Midbrain (tissue), 1 donor: ENCODE measurements around the gene RASL11B.
"Not testable (repeated sequence)": the region's sequence is repeated elsewhere in the genome, so short reads cannot be mapped to it uniquely, and the experiment has no call there.

Experiments used
- DNase-seq: peaks from one replicate; lab custom pipeline; 2025; lab: John Stamatoyannopoulos, UW

Gene RASL11B, protein sequence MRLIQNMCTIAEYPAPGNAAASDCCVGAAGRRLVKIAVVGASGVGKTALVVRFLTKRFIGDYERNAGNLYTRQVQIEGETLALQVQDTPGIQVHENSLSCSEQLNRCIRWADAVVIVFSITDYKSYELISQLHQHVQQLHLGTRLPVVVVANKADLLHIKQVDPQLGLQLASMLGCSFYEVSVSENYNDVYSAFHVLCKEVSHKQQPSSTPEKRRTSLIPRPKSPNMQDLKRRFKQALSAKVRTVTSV

DNA sequence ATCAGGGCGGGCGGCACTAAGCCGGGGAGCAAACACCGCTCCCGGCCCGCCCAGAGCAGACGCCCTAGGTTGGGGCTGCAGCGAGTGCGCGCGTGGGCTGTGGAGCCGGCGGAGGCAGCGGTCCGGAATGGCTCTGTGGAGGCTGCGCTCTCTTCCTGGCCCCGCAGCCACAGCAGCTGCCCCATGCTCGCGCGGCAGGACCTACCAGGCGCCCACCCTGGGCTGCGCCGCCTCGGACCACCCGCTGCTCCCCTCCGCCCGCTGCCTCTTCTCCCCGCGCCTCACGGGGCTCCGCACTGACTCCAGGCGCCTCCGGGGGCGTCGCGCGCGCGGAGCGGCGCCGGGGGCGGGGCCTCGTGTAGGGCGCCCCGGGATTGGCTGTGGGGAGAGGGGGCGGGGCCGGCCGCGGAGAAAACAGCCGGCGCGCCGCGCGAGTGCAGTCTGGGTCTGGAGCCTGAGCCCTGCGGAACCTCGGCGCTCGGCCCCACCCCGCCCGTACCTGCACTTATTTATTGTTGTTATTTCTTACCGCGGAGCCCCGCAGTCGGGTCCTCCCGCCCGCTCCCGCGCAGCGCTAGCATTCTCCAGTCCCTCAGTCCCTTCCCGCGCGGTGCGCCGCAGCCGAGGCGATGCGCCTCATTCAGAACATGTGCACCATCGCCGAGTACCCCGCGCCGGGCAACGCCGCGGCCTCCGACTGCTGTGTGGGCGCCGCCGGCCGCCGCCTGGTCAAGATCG is at the start of gene RASL11B:
TSS of gene RASL11B (plus strand) at position 439 of the 738 bp plus-strand sequence. CDS start at position 630, 191 bp downstream.
- peak; percentile 82 for DNase-seq

GRCh38 chr4:52813546-52813945 is 48.6 kb upstream of the RASL11B start:
- DNase-seq, result no peak

GRCh38 chr4:52822583-52822971 is 39.5 kb upstream of the RASL11B start:
- no peak for DNase-seq

DNA sequence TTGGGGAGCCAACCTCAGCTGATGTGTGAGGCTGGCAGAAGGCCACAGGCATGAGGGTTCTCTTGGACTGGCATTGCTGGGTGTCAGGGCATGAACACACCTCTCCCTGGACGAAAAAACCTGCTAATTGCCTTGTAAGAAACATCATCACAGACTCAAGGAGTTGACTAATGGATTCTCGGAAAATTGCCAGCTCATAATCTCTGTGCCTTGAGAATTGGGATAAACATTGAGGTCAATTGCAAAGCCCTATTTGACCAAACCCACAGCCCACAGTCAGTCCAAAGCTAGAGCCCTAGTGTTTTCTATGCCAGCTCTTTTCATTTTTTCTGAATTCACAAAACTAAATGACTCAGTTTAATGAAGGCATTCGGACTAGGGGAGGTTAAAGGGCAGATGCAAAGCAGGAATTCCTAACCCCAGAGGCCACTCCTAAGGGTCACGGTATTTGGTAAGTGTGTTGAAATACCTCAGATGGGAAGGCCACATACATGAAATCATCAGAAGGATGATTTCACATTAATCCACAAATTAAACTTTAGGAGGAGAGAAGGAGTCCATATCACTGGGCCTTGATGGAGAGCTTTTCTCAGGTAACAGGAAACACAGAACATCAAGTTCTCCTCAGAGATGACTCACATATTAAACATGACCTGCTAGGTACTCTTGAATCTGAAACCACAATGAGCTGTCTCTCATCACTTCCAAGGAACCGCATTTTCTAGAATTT is 39.0 kb upstream of the RASL11B start:
- DNase-seq, result no peak

DNA sequence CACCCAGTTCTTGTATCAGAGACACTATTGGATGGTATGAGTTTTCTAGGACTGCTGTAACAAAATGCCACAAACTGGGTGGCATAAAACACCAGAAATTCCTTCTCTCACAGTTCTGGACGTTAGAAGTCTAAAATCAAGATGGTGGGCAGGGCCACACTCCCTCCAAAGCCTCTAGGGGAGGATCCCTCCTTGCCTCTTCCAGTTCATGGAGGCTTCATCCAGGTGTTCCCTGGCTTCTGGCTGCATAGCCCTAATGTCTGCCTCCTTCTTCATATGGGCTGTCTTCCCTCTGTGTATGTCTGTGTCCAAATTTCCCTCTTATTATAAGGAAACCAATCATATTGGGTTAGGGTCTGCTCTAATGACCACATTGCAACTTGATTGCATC is 38.4 kb upstream of the RASL11B start:
- no peak for DNase-seq

DNA sequence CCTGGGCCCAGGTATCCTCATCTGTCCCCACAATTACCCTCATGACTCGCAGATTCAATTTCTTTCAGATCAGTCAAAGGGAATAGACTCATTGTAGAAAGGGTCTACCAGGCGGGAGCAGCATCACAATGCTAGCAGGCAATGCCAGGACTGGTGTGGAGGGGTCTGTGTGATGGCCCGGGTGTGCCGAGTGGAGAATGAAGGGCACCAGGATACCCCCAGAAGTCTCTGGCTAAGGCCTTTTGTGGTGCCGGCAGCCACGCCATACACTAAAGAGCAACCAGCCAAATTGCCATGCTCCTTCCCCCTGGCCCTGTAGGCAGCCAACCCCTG is 37.9 kb upstream of the RASL11B start:
- DNase-seq, result no peak

DNA sequence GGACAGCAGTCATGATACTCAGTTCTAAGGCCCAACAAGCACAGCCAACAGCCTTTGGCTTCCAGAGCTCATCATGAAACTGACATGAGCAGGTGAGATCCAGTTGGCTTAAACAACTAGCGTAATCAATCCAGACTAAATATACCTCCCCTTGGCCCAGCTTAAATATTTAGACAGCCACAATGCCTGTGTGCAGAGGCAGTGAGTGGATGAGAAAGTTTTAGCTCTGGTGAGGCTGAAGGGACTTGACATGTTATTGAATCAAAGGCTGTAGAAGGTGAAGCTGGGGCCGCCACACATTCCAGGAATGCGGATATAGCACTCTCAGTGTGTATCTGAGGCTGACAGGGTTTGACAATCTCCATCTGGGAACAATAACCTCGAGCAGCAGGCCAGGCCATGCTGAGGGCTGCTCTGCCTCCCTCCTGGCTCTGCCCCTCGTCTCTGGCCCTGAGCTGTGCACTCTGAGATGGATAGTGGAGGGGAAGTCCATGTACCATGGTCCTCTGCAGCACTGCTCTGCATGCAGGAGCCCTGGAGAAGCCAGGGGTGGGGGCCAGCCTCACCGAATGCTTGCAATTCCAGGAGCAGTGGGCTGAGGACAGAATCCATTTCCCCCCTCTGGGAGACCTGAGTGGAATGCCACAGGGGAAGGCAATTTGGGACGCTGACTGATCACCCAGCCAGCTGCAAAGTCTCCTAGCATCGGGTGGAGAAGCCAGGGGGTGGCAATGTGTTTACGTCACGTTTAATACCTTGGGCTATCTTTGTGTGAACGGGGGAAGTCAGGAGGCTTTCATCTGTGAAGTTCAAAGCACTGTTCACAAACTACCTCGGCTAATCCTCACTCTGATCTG is 37.3 kb upstream of the RASL11B start:
- DNase-seq, result no peak

DNA sequence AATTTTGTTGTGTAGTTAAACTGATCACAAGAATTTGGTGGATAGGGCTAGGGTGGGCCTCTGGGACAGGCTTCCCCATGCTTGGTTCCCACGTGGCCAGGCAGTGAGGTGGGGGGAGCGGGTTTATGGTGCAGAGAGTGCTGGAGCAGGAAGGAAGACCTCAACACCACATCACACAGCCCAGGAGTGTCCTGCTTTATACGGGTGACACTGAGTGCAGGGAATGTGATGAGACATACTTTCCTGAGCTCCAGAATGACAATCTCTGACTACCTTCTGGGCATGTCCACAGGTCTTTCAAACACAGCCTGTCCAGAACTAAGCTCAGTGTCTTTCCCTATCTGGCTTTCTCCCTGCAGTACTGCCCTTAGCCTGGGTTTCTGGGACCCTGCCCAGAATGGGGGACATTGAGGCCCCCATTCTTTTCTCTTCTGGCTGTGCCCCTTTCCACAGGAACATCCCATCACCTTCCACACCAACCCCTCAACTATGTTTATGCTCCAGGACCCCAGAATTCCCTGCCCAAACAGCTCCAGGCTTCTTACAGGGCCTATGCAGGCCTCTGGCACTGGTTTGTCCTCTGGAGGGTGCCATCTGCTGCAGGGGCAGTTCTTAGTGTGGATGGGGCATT is 36.5 kb upstream of the RASL11B start:
- no peak for DNase-seq

DNA sequence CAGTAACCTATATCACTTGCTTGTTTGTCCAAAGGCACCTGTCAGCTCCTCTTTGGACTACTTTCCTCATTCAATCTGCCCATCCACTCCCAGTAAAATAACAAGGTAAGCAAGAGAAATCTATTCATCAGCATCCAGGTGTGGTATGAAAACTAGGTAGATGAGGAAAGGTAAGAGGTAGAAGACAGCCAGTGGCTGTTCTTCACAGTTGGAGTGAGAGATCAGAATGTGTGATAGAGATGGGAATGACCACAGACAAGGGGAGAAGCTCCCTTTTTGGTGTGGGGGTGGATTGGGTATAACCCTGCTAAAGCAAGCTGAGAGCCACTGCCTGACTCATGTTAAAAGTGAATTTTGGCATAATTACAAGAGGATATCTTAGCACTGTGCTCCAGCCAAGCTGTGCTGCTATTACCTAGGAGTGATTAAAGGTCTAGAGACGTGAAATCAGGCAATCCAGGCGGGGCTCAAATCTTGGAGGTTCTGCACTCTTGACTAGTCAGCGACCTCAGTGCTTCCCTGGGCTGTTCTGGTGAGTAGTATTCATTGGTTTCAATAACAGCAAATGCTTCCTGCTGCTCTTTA is 28.1 kb upstream of the RASL11B start:
- DNase-seq, result no peak

GRCh38 chr4:52834641-52835456 is 27.3 kb upstream of the RASL11B start:
- DNase-seq, result not testable (repeated sequence)

DNA sequence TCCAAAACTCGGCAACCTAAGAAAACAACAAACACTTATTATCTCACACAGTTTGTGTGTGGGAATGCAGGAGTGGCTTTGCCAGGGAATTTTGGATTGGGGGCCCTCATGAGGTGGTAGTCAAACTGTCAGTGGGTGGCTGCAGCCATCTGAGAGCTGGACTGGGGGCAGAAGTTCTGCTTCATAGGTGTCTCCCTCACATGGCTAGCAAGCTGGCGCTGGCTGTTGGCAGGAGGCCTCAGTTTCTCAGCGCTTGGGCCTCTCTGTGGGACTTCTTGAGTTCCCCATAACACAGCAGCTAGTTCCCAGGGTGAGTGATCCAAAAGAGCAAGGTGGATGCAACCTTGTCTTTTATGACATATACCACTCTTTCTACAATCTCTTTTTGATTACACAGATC is 26.0 kb upstream of the RASL11B start:
- DNase-seq, result no peak

- DNase-seq, result no peak
Measured at GRCh38 chr4:52836678-52837077, 25.4 kb upstream of the RASL11B start.

DNA sequence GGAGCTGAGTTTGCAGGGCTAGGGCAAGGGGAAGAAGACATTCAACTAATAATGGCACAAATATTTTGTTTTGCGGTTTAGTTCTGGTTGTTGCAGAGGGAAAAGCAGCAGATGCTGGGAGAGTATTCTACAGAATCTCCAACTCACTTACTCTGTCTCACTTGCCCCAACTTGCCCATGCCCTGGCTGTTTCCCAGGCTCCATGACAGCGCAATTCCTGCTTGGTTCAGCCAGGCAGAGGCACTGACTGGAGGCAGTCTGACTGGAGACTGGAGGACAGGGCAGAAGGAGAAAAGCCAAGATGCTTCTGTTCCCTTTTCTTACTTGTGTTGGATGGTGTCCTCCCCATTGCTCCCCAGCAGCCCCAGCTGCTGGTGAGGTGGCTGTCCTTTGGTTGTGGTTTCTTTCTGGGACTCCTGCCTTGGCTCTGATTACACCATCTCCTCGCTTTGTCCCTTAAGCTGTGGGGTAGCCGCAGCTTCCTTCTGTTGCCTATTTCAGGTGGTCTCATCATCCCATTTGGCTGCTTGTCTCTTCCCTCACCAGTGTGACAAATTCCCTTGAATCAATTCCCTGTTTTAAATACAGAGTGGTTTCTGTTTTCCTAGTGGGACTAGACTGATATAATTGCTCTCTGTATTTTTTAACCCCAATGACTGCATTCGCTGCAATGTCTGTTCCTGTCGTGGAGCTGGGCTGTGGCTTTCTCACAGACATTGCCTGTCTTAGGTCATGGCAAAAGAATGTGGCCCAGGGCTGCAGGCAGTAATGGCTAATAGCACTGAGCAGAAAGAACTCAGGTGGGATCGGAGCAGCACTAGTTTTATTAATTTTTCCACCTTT is 24.2 kb upstream of the RASL11B start:
- peak; percentile 5 for DNase-seq

DNA sequence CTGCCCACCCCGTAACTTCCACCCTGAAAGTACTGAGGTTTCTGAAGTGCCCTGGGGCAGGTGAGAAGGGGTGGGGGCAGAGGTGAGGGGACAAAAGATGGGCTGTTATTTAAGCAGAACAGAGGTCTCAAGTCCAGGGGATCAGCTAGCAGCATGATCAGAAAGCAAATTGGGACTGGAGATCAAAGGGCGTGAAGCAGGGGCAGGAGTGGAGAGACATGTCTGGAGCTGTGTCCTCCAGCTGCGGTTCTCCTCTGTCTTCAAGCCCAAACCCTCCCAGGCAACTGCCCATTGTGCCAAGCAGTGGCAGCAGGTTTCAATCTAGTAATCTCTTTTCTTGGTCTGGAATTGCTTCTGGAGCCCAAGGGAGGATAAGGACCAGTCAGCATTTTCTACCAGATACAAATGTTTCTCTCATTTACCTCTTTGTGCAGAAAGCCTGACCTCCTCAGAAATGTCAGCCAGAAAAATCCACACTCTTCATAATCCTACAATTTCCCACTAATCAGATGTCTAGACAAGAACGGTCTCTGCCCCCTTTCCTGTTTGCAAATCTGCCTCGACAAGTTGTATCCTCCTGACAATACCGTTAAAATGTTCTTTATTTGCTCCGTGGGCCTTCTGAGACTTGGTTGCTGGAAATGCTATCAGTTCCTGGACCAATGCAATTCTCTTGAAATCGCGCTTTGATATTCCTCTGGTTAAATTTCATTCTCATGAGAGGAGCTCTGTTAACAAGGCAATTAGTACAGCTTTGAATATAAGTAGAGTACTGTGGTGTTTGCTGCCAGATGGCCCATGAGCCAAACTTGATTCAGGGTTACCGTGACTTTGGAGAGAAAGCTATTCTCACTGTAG is 23.2 kb upstream of the RASL11B start:
- DNase-seq, result no peak

DNA sequence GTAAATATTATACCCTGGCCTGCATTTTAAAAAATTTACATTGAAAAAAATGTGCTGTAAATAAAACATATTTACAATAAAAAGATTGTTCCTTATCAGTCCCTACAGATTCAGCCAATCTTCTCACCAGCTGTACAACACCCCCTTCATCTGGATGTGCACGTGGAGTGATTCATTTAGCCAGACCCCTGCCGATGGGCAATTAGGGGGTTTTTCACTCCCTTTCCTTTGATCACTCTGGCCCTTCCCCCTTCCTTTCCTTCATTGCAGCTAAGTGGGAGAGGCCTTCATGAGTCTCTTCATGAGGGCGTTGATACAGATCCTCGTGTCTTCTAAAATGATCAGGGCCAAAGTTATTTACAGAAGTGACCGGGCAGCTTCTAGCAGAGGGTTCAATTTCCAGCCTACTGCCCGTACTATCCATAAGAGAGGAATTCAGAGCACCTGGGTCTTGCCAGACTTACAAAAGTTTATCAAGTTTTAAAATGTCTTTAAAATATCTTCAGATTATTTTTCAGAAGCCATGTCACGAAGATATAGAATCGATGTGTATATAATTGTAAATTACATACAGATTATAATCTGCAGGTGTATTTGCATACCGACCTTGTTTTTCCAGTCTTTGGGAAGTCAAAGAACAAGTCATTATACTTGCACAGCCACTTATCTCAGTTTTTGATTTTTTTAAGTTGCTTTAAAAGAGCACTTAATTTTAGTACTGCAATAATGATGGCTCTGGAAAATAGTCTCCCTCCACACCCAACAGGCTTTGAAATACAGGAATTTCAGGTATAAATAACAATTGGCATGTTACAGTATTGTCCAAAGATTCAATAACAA is 21.4 kb upstream of the RASL11B start:
- no peak for DNase-seq

DNA sequence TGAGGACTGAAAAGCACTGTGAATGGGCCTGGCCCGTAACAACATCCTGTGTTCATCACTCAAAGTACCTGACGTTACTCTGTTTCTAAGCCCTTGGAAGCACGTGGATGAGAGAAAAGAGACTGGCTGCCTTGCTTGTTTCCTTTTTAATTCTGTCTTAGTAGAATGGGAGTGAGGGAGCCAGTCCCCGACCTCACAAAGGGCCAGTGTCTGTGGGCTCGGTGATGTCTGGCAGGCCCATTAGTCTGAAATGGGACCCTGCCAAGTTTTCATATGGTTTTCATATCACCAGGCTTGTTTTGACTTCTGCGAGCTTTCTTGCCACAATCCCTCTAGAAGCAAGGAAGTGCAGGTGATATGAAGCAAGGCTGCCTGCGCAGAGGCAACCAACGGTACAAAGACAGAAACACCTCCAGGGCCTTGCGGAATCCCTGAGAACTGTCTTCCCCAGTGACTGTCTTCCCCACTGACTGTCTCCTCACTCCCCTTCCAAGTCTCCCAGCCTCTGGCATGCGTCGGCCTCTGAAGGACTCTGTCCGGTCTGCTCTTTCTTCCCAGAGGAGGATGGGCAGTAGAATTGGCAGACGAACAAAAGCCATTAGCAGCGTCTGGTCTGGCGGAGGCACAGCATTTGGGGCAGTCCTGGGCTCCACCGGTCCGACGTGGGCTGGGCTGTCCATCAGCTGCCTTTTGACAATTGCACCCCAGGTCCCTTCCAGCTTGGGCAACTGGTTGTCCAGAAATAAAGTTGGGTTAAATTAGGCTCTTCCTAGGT is 20.2 kb upstream of the RASL11B start:
- peak; percentile 46 for DNase-seq

DNA sequence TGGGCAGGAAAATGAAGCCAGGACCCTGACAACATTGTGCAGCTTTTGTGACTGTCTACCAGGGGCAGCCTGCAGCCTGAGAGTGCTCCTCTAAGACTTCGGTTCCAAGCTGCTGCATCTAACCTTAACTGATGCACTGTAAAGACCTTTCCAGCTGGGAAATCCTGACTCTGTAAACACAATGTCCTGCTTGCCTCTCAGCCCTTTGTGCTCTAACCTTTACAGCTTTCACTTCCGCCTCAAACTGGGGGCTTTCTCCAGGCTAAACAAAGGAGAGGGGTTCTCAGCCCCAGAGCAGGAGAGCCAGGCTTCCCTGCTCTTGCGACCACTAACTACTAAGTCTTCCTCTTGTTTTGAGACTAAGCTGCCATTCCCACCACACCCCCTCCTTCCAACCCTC is 19.3 kb upstream of the RASL11B start:
- DNase-seq, result no peak
